Measurements from ENCODE around the gene LRIG1. TPM values are rescaled to one million over a fixed set of nuclear protein-coding genes. Genes with fewer than 3 reads are reported as not detected.

The LRIG1 gene
- total and polyA plus RNA-seq, 2 of the 8 experiments (the other 6 are each of a cell fraction or from before 2014, with no cell fraction given): 78.1 to 88.7 TPM

DNA sequence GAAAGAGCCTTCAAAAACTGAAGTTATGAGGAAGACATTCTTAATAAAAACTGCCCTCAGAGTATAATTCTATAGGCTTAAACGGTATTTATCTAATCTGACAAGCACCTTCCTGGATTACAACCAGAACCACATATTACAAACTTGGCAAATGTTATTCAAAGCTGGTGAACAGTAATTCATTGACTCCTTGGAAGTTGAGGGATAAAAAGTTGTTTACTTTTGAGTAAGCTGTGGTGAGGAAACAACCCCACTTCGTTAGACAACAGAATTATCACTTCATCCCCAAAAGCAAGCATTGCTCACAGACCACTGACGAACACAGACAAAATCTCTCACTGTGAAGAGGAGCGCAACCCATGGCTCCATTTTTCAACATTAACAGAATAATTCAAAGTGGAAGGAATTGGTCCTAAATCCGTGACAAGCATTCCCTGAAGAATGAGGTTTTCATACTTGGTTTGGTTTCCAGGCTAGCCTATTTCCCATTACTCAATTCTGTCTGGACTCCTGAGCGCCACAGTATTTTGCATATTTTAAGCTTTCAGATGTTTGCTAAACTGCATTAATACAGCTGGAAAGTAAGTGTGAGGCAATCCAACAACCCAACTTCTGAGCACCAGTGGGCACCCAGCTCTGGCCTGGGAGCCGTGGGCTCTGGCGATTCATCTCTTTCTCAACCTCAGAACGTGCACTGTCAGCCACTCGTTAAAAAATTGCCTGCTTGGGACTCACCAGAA is 32.7 kb downstream of the LRIG1 start (continued):
- TF ChIP-seq CHD7 (IDR thresholded peaks at IDR 0.05; ENCODE audit: insufficient replicate concordance, low read length): no peak
- TF ChIP-seq PHF8 (conservative IDR thresholded peaks at IDR 0.05; ENCODE audit: low read depth, low read length): no peak
